Measurements from ENCODE around the gene SLC8B1. TPM values are rescaled to one million over a fixed set of nuclear protein-coding genes. Genes with fewer than 3 reads are reported as not detected.

Gene SLC8B1
- total and polyA plus RNA-seq, 8 donors = 10.5 to 40.1 (median 12.9) TPM

- H3K36me3 ChIP-seq = peaks cover 0 to 89% of the 10 kb centered on the region in 2 donors
- ATAC-seq (peak; percentile 2), DNase-seq (peak in 1 of 4 donors; percentile 55)
- intact Hi-C loops (cut with DNase I) = no loop called here
- peak overlapping the region; percentile 55 to 61 for H3K27ac ChIP-seq
- H3K27me3 ChIP-seq = no peaks in the 10 kb centered on the region
- H3K4me3 ChIP-seq = no peak overlapping the region
- H3K9me3 ChIP-seq = no peaks in the 10 kb centered on the region
- H3K4me1 ChIP-seq = peaks cover 12 to 16% of the 10 kb centered on the region in 2 donors
- TF ChIP-seq CTCF (IDR thresholded peaks at IDR 0.05) = no peak
Measured at GRCh38 chr12:113298861-113299545, 35.9 kb downstream of the SLC8B1 start.

DNA sequence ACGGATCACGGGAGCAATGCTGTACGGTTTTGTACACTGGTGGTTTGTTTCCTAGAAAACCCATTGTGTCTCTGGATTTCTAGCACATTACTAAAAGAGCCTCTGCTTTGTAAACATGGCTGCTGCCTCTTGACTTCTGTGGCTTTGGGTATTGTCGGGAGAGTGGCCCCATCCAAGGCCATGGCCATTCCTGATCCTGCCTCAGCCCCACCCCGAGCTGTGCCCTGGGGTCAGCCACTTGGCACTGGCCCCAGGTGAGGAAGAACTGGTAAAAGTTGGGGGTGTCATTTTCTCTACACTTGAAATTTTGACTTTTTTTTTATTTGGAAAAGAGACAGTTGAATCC is 36.5 kb downstream of the SLC8B1 start:
- no peaks in the 10 kb centered on the region for H3K27me3 ChIP-seq
- peaks cover 0 to 89% of the 10 kb centered on the region in 2 donors for H3K36me3 ChIP-seq
- H3K27ac ChIP-seq = peak overlapping the region in 1 of 2 donors; percentile 61
- DNase-seq = peak in 1 of 4 donors; percentile 36
- no peaks in the 10 kb centered on the region for H3K9me3 ChIP-seq
- ATAC-seq = no peak
- TF ChIP-seq CTCF (IDR thresholded peaks at IDR 0.05) = no peak
- intact Hi-C loops (cut with DNase I) = no loop called here
- H3K4me3 ChIP-seq = no peak overlapping the region
- peaks cover 12 to 16% of the 10 kb centered on the region in 2 donors for H3K4me1 ChIP-seq

DNA sequence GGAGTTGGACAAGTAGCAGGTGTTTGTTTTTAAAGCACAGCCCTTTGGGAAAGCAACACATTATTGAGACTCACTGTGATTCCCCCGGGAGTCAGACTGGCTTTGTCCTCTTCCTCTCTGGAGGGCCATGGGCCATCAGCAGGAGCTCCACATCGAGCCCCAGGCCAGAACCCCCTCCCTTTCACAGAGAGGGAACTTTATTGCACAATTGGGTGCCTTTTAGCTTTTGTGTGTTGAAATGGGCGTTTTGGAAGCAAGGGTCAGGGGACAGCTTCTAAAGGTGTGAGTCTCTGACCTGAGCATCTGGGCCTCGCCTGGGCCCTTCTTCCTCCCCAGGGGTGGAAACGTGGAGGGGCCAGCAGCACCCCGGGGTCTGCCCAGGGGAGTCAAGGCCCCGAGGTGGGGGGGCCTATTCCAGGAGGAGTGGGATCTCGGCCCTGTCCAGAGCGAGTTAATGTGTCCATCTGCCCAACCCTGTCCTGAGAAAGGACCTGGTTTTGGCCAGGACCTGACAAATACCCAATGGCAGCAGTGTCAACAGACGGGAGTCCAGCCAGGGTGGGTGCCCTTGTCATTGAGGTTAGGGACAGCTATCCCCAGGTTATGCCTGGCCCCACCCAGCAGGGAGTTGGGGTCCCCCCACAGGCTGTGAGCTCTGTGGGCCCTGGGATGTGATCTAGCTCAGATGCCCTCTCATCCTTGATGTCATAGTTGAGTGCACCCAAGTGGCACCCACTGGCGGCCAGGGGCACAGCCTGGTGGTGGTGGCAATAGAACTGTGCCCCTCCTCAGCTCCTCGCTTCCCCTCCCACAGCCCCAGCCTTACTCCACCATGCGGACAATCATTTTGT is 37.1 kb downstream of the SLC8B1 start:
- peaks cover 12 to 16% of the 10 kb centered on the region in 2 donors for H3K4me1 ChIP-seq
- peaks cover 0 to 92% of the 10 kb centered on the region in 2 donors for H3K36me3 ChIP-seq
- H3K27ac ChIP-seq = peak overlapping the region in 1 of 2 donors; percentile 61
- no peak for TF ChIP-seq CTCF (IDR thresholded peaks at IDR 0.05)
- H3K9me3 ChIP-seq = no peaks in the 10 kb centered on the region
- ATAC-seq = no peak
- DNase-seq = peak in 1 of 4 donors; percentile 54
- no peaks in the 10 kb centered on the region for H3K27me3 ChIP-seq
- H3K4me3 ChIP-seq = no peak overlapping the region
- intact Hi-C loops (cut with DNase I) = no loop called here

DNA sequence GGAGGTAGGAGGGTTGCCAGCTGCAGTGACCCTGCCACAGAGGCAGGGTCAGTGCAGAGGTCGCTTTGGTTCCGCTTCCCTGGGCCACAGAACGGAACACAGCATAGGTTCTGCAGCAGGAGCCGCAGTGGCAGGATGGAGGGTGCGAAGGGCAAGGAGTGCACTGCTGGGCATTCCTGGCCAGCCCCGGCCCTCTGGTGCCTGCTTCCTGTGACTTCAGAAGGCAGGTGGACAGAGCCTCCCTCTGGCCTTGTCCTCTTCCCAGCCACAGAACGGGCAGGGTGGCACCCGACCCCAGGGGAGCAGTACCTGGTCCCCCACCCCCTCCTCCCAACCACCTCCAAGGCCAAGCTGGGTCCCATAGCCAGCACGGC is 37.7 kb downstream of the SLC8B1 start:
- Histone ChIP-seq H3K27ac (no peak overlapping the region), H3K4me1 (peaks cover 12 to 16% of the 10 kb centered on the region in 2 donors), H3K36me3 (peaks cover 0 to 92% of the 10 kb centered on the region in 2 donors), H3K9me3 (no peaks in the 10 kb centered on the region), H3K27me3 (no peaks in the 10 kb centered on the region), H3K4me3 (no peak overlapping the region)
- no peak for TF ChIP-seq CTCF (IDR thresholded peaks at IDR 0.05)
- ATAC-seq (no peak), DNase-seq (peak in 1 of 4 donors; percentile 74)
- intact Hi-C loops (cut with DNase I) = no loop called here

DNA sequence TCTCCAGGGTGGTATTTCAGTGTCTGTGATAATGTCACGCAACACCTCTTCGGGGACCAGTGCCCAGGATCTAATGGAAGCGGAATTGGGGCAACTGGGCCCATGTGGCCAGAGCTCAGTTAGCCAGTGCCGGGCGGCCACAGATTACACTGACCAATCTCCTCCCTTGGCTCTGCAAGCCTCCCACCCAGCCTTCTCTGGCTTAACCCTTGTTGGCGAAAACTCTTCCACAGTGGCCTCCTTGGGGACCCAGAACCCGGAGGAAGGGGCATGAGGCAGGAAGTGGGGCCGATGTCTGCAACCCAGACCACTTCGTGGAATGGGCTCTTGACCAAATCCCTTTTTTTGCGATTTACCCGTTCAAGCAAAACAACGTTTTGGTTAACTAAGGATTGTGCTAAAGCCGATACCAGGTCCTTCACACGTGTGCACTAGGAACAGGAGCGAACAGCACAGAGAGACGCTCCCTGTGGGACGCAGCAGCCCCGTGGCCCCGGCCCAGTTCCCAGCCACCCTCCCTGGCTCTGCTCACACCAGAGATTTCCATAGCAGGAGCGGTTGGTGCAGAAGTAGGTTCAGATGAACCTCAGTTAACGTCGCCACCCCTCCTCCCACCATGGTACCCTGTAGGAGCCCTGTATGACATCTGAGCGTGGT is 38.2 kb downstream of the SLC8B1 start:
- intact Hi-C loops (cut with DNase I) = no loop called here
- H3K4me3 ChIP-seq = no peak overlapping the region
- H3K4me1 ChIP-seq = peaks cover 12 to 16% of the 10 kb centered on the region in 2 donors
- DNase-seq = no peak
- ATAC-seq = no peak
- H3K36me3 ChIP-seq = peaks cover 0 to 92% of the 10 kb centered on the region in 2 donors
- H3K27ac ChIP-seq = no peak overlapping the region
- TF ChIP-seq CTCF (IDR thresholded peaks at IDR 0.05) = no peak
- H3K9me3 ChIP-seq = no peaks in the 10 kb centered on the region
- no peaks in the 10 kb centered on the region for H3K27me3 ChIP-seq

Data from left lung (tissue), 10 donors.